GM12801 (cell line): ENCODE data around the gene DHX57.

ENCODE experiments used
- CTCF ChIP-seq: IDR thresholded peaks from one replicate; pipeline ENCODE4 v1.5.1; 2011; ENCODE audit warnings: control low read depth; ENCODE audit not compliant: insufficient read length; ENCODE audit errors: extremely low read depth

DHX57 gene

GRCh38 chr2:38889045-38889444 lies 13.3 kb upstream of the DHX57 start:
- TF ChIP-seq CTCF: no peak

GRCh38 chr2:38887902-38888554 lies 12.3 kb upstream of the DHX57 start:
- no peak for TF ChIP-seq CTCF

GRCh38 chr2:38887347-38887746 lies 11.6 kb upstream of the DHX57 start:
- no peak for TF ChIP-seq CTCF

GRCh38 chr2:38886063-38886462 lies 10.3 kb upstream of the DHX57 start:
- TF ChIP-seq CTCF: no peak

- TF ChIP-seq CTCF: no peak
These were observed 673 bp upstream of the DHX57 start for GRCh38 chr2:38876407-38876806.

GRCh38 chr2:38875227-38875575 lies 533 bp downstream of the DHX57 start:
- no peak for TF ChIP-seq CTCF

- TF ChIP-seq CTCF: no peak
These were observed 2.0 kb downstream of the DHX57 start for GRCh38 chr2:38873763-38874162.
